Smooth muscle cell (in vitro differentiated cells): ENCODE data around the gene AGO3. TPM values are rescaled to one million over a fixed set of nuclear protein-coding genes. Genes with fewer than 3 reads are reported as not detected.
"Not testable (repeated sequence)": the region's sequence is repeated elsewhere in the genome, so short reads cannot be mapped to it uniquely, and the experiment has no call there.

Experiments
- DNase-seq: peaks from one replicate; lab custom pipeline; 2025; ENCODE audit not compliant: unreplicated experiment; lab: John Stamatoyannopoulos, UW
- H2AFZ ChIP-seq: fragments of 200-600 bp; sonication (generic); 2 replicates; pipeline ENCODE4 v1.6.0; 2016; ENCODE audit warnings: antibody characterized with exemption, low read depth, mild to moderate bottlenecking
- H3F3A ChIP-seq: fragments of 200-600 bp; sonication (generic); 2 replicates; pipeline ENCODE4 v1.6.0; 2017; ENCODE audit warnings: antibody characterized with exemption, low read depth
- H3K27ac ChIP-seq: fragments of 200-600 bp; sonication (generic); 2 replicates; pipeline ENCODE4 v1.5.1; 2016; ENCODE audit warnings: low read depth, mild to moderate bottlenecking
- H3K27me3 ChIP-seq: fragments of 200-600 bp; sonication (generic); 2 replicates; pipeline ENCODE4 v1.6.1; 2016; ENCODE audit warnings: low read depth, mild to moderate bottlenecking
- H3K36me3 ChIP-seq: fragments of 200-600 bp; sonication (generic); 2 replicates; pipeline ENCODE4 v1.5.1; 2016; ENCODE audit warnings: low read depth
- H3K4me1 ChIP-seq: fragments of 200-600 bp; sonication (generic); 2 replicates; pipeline ENCODE4 v1.5.1; 2016; ENCODE audit warnings: low read depth
- H3K4me2 ChIP-seq: fragments of 200-600 bp; sonication (generic); 2 replicates; pipeline ENCODE4 v1.6.0; 2016; ENCODE audit warnings: mild to moderate bottlenecking
- H3K4me3 ChIP-seq: fragments of 200-600 bp; sonication (generic); 2 replicates; pipeline ENCODE4 v1.5.1; 2016; ENCODE audit warnings: mild to moderate bottlenecking
- H3K79me2 ChIP-seq: fragments of 200-600 bp; sonication (generic); 2 replicates; pipeline ENCODE4 v1.6.0; 2016; ENCODE audit warnings: low read depth, mild to moderate bottlenecking
- H3K9ac ChIP-seq: fragments of 200-600 bp; sonication (generic); 2 replicates; pipeline ENCODE4 v1.6.0; 2016; ENCODE audit warnings: low read depth
- H3K9me3 ChIP-seq: fragments of 200-600 bp; sonication (generic); replicated peaks from 2 replicates; pipeline ENCODE4 v1.5.1; 2016; ENCODE audit warnings: low read depth
- H4K20me1 ChIP-seq: fragments of 200-600 bp; sonication (generic); 2 replicates; pipeline ENCODE4 v1.6.0; 2016; ENCODE audit warnings: low read depth
- CTCF ChIP-seq: fragments of 200-600 bp; sonication (generic); IDR thresholded peaks from 2 replicates; pipeline ENCODE4 v1.5.1; 2017; ENCODE audit warnings: borderline replicate concordance, mild to moderate bottlenecking, antibody characterized with exemption; ENCODE audit not compliant: insufficient read depth, poor library complexity, severe bottlenecking
- WGBS: methylation state at CpG from one replicate; pipeline ENCODE4 v1.1.7; 2016; ENCODE audit warnings: low lambda C conversion rate; 5-methylcytosine and 5-hydroxymethylcytosine counted together
- polyA plus RNA-seq: library from polyadenylated mRNA; unstranded; fragments of >200 nt; fragmentation: Nextera tagmentation; extraction: Ambion mirVana; gene quantifications from 2 replicates; pipeline ENCODE4 v1.2.1, GENCODE V29; 2016
- total RNA-seq: library from RNA; depleted of rRNA; stranded (reverse); fragments of >200 nt; gene quantifications from 2 replicates; pipeline ENCODE4 v1.2.3, GENCODE V29; 2014

Gene AGO3
- total and polyA plus RNA-seq, 2 experiments from 2014 or later: 14.3 to 31.6 TPM

DNA sequence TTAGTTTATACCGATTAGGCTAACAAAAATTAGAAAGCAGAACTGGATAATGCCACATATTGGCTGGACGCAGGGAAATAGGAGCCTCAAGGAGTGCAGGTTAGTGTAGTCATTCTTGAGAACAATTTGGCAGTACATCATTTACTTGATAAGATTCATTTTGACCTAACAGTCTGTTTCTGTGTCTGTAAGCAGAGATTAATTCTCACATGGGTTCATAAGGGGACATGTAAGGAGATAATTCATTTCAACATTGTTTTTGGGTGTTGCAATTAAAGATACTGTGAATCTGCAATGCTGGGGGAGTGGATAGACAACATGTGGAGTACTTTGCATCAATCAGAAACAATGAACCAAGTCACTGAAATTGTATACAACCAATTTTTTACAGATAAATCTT lies 32.0 kb downstream of the AGO3 start:
- 96% methylated on average over 2 of the region's 2 CpGs for WGBS
- H2AFZ ChIP-seq: no peak overlapping the region
- peaks cover 56% of the 10 kb centered on the region for H4K20me1 ChIP-seq
- no peaks in the 10 kb centered on the region for H3K27me3 ChIP-seq
- no peak overlapping the region for H3K4me3 ChIP-seq
- no peak for TF ChIP-seq CTCF
- no peaks in the 10 kb centered on the region for H3K36me3 ChIP-seq
- H3K9me3 ChIP-seq: no peaks in the 10 kb centered on the region
- H3F3A ChIP-seq: no peaks in the 10 kb centered on the region
- H3K9ac ChIP-seq: no peak overlapping the region
- H3K4me2 ChIP-seq: no peak overlapping the region
- DNase-seq: no peak
- no peak overlapping the region for H3K27ac ChIP-seq
- H3K4me1 ChIP-seq: no peaks in the 10 kb centered on the region
- H3K79me2 ChIP-seq: peaks cover 62% of the 10 kb centered on the region

DNA sequence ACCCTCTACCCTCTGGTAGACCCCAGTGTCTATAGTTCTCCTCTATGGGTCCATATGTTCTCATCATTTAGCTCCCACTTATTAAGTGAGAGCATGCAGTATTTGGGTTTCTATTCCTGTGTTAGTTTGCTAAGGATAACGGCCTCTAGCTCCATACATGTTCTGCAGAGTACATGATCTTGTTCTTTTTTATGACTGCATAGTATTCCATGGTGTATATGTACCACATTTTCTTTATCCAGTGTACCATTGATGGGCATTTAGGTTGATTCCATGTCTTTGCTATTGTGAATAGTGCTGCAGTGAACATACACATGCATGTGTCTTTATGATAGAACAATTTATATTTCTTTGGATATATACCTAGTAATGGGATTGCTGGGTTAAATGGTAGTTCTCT lies 33.4 kb downstream of the AGO3 start:
- not testable (repeated sequence) for H3K27ac ChIP-seq, DNase-seq, H3K36me3 ChIP-seq, H3K4me3 ChIP-seq, H2AFZ ChIP-seq, H3K27me3 ChIP-seq, H3K9me3 ChIP-seq, H3K4me2 ChIP-seq, H3K9ac ChIP-seq, H3K4me1 ChIP-seq, H3F3A ChIP-seq
- Histone ChIP-seq H3K79me2 (peaks cover 56% of the 10 kb centered on the region), H4K20me1 (peaks cover 46% of the 10 kb centered on the region)
- 100% methylated on average over 1 of the region's 1 CpG for WGBS

GRCh38 chr1:35968396-35968795 lies 37.5 kb downstream of the AGO3 start:
- peaks cover 10% of the 10 kb centered on the region for H3K36me3 ChIP-seq
- no peak overlapping the region for H3K4me2 ChIP-seq
- no peak for DNase-seq
- H3F3A ChIP-seq: no peaks in the 10 kb centered on the region
- peaks cover 31% of the 10 kb centered on the region for H4K20me1 ChIP-seq
- no peaks in the 10 kb centered on the region for H3K9me3 ChIP-seq
- H3K4me3 ChIP-seq: no peak overlapping the region
- H3K79me2 ChIP-seq: peaks cover 42% of the 10 kb centered on the region
- no peaks in the 10 kb centered on the region for H3K27me3 ChIP-seq
- no peak overlapping the region for H3K27ac ChIP-seq
- no peak overlapping the region for H2AFZ ChIP-seq
- no peaks in the 10 kb centered on the region for H3K4me1 ChIP-seq
- 95% methylated on average over 1 of the region's 1 CpG for WGBS
- no peak overlapping the region for H3K9ac ChIP-seq
- TF ChIP-seq CTCF: no peak

DNA sequence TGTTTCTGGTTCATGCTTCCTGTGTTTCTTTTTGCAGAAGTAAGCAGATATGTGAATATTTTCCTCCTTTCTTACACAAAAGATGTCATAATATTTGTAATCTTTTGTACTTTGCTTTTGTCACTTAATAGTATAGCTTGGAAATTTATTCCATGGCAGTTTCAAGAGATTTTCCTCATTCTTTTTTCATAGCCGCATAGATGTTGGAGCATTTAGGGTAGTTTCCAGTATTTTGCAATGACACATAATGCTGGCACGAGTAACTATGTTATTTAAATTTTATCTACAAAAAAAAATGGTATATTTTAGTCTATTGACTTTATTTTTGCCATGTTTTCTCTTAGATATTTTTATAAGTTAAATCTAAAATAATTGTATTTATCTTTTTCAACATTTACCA lies 40.7 kb downstream of the AGO3 start:
- Histone ChIP-seq H3K27me3 (no peaks in the 10 kb centered on the region), H3K36me3 (peaks cover 26% of the 10 kb centered on the region), H3K9me3 (no peaks in the 10 kb centered on the region), H3K4me1 (no peaks in the 10 kb centered on the region), H3F3A (no peaks in the 10 kb centered on the region), H3K4me2 (no peak overlapping the region), H3K4me3 (no peak overlapping the region), H2AFZ (no peak overlapping the region), H3K9ac (no peak overlapping the region), H4K20me1 (peaks cover 15% of the 10 kb centered on the region), H3K27ac (no peak overlapping the region), H3K79me2 (peaks cover 33% of the 10 kb centered on the region)
- 94% methylated on average over 2 of the region's 2 CpGs for WGBS
- no peak for DNase-seq
- TF ChIP-seq CTCF: no peak

DNA sequence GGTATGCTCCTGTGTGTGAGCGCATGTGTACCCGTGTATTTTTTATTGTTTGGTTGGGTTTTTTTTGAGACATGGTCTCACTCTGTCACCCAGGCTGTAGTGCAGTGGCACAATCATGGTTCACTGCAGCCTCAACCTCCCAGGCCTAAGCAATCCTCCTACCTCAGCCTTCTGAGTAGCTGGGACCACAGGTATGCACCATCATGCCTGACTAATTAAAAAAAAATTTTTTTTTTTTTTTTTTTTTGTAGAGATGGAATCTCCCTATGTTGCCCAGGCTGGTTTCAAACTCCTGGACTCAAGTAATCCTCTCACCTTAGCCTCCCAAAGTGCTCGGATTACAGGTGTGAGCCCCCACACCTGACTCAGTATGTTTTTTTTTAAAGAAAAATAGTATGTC lies 41.7 kb downstream of the AGO3 start:
- Histone ChIP-seq H4K20me1 (peaks cover 15% of the 10 kb centered on the region), H3K36me3 (peaks cover 28% of the 10 kb centered on the region), H3K79me2 (peaks cover 38% of the 10 kb centered on the region)
- not testable (repeated sequence) for H3K9me3 ChIP-seq, H3K4me1 ChIP-seq, H3K9ac ChIP-seq, H3F3A ChIP-seq, H3K27me3 ChIP-seq, H3K27ac ChIP-seq, H3K4me2 ChIP-seq, DNase-seq, H2AFZ ChIP-seq, H3K4me3 ChIP-seq
- WGBS: 98% methylated on average over 3 of the region's 3 CpGs
